Ovary (tissue), 9 donors: ENCODE measurements around the gene UBE2G1. TPM values are rescaled to one million over a fixed set of nuclear protein-coding genes. Genes with fewer than 3 reads are reported as not detected.

ENCODE experiments used
- DNase-seq, 5 donors: peaks; one replicate each; pipeline ENCODE4 v3.0.0-alpha.2; 2019 to 2020
- H3K27ac ChIP-seq, 2 donors: fragments of 200-600 bp; one replicate each; pipeline versions ENCODE4 v1.5.1 to v1.8.0; 2019 to 2022
- H3K27me3 ChIP-seq: fragments of 200-600 bp; one replicate; pipeline ENCODE4 v1.8.0; 2022
- H3K36me3 ChIP-seq: fragments of 200-600 bp; sonication (generic); one replicate; pipeline ENCODE4 v1.5.1; 2019
- H3K4me1 ChIP-seq: one replicate; pipeline ENCODE4 v1.8.1; 2013; ENCODE audit warnings: mild to moderate bottlenecking, moderate library complexity; ENCODE audit not compliant: insufficient read depth
- H3K4me3 ChIP-seq: fragments of 200-600 bp; sonication (generic); one replicate; pipeline ENCODE4 v1.5.1; 2017
- H3K9me3 ChIP-seq, 2 donors: fragments of 200-600 bp in 1 of 2; sonication (generic) in 1 of 2; one replicate each; pipeline versions ENCODE4 v1.5.1 to v1.8.1; 2013 to 2019; ENCODE audit warnings: mild to moderate bottlenecking in 1 of 2, moderate library complexity in 1 of 2
- CTCF ChIP-seq, 3 donors: fragments of 450-650 bp in 2 of 3; fragments of 200-600 bp in 1 of 3; IDR thresholded peaks; one replicate each; pipeline versions ENCODE4 v1.5.1 to v1.8.0; 2016 to 2022; ENCODE audit warnings: antibody characterized with exemption in 3 of 3, mild to moderate bottlenecking in 1 of 3
- EP300 ChIP-seq: sonication (generic); formaldehyde crosslinking; IDR thresholded peaks from one replicate; pipeline ENCODE4 v1.6.1; 2017; ENCODE audit warnings: antibody characterized with exemption
- POLR2A ChIP-seq: fragments of 450-650 bp; IDR thresholded peaks from one replicate; pipeline ENCODE4 v1.6.1; 2017; ENCODE audit warnings: antibody characterized with exemption, mild to moderate bottlenecking, moderate library complexity
- WGBS, 3 donors: extraction: QIAGEN DNeasy Blood & Tissue Kit in 1 of 3; methylation state at CpG; one replicate each; pipeline versions ENCODE4 v1.1.5 to v1.1.7; 2013 to 2017; 5-methylcytosine and 5-hydroxymethylcytosine counted together
- intact Hi-C, 4 donors: fragments of 100-400 bp; cut with DNase I; formaldehyde crosslinking; loops; one replicate each; pipeline versions ENCODE4 v1.11.0 to v1.15.1; 2022 to 2023
- polyA plus RNA-seq, 2 donors: library from polyadenylated mRNA; stranded (reverse); fragments of 200-250 nt in 1 of 2; fragments of 350-450 nt in 1 of 2; fragmentation: Illumina TruSeq in 1 of 2; extraction: RNeasy Lipid Tissue Mini Kit (QIAGEN cat#74804) in 1 of 2; gene quantifications; one replicate each; pipeline ENCODE4 v1.2.3, GENCODE V29; 2013 to 2014
- total RNA-seq, 7 donors: library from RNA; depleted of rRNA in 2 of 7; stranded (reverse); fragments of >200 nt in 2 of 7; fragmentation: NEBNext Ultra II Directional in 3 of 7; extraction: Animal tissue kit (Norgen Biotek cat#: 25700) in 3 of 7; gene quantifications; one replicate each; pipeline versions ENCODE4 v1.1.0 to v1.2.4, GENCODE V29; 2016 to 2023
- donor health status: DM: no; HTN: no; CAD: no; lungs with moderate emphysema.
- donor health status: DM: no; HTN: no; CAD: no.
- donor health status: Bipolar disorder and iron deficiency.
- donor health status: DM: yes; HTN: yes; CAD: no.
- donor health status: DM: no; HTN: no; CAD: no.
- donor health status: DM: yes; HTN: yes; CAD: no.

The UBE2G1 gene
- total and polyA plus RNA-seq, 9 donors, result 12.4 to 50.7 (median 36.5) TPM

- Histone ChIP-seq H3K27ac (no peak overlapping the region), H3K36me3 (no peaks in the 10 kb centered on the region), H3K4me3 (no peak overlapping the region), H3K4me1 (peaks cover 4% of the 10 kb centered on the region), H3K9me3 (no peaks in the 10 kb centered on the region), H3K27me3 (no peaks in the 10 kb centered on the region)
- 88 to 90% (median 89%) methylated on average over 7 of the region's 7 CpGs for WGBS, 3 donors
- TF ChIP-seq CTCF (IDR thresholded peaks at IDR 0.05), result no peak
- TF ChIP-seq EP300, result no peak
- no peak for TF ChIP-seq POLR2A
- intact Hi-C loops, result no loop called here
- no peak for DNase-seq
Observed at GRCh38 chr17:4305224-4305623, 61.3 kb downstream of the UBE2G1 start.

GRCh38 chr17:4304417-4305027 lies 62.0 kb downstream of the UBE2G1 start:
- DNase-seq, result peak in 1 of 5 donors; percentile 43
- Histone ChIP-seq H3K27ac (no peak overlapping the region), H3K4me3 (no peak overlapping the region), H3K4me1 (peaks cover 2% of the 10 kb centered on the region), H3K9me3 (no peaks in the 10 kb centered on the region), H3K27me3 (no peaks in the 10 kb centered on the region), H3K36me3 (no peaks in the 10 kb centered on the region)
- WGBS, 3 donors, result 50 to 52% (median 52%) methylated on average over 6 of the region's 6 CpGs
- peak; percentile 31 to 55 (median 52) for TF ChIP-seq CTCF (IDR thresholded peaks at IDR 0.05)
- no peak for TF ChIP-seq POLR2A
- TF ChIP-seq EP300, result no peak
- intact Hi-C loops, result loop anchor here in 1 of 4 donors (5.0 kb wide), 1 partner anchor 87 kb away; no protein-coding TSS in a partner anchor

GRCh38 chr17:4301066-4301465 lies 65.4 kb downstream of the UBE2G1 start:
- no peak for DNase-seq
- no peaks in the 10 kb centered on the region for H3K9me3 ChIP-seq
- H3K27ac ChIP-seq, result no peak overlapping the region
- 88 to 89% (median 88%) methylated on average over 5 of the region's 5 CpGs for WGBS, 3 donors
- intact Hi-C loops, result loop anchor here in 1 of 4 donors (5.0 kb wide), 1 partner anchor 84 kb away; no protein-coding TSS in a partner anchor
- H3K4me1 ChIP-seq, result no peaks in the 10 kb centered on the region
- H3K27me3 ChIP-seq, result no peaks in the 10 kb centered on the region
- no peak overlapping the region for H3K4me3 ChIP-seq
- TF ChIP-seq EP300, result no peak
- TF ChIP-seq POLR2A, result no peak
- TF ChIP-seq CTCF (IDR thresholded peaks at IDR 0.05), result no peak
- no peaks in the 10 kb centered on the region for H3K36me3 ChIP-seq

- no peak for TF ChIP-seq EP300
- TF ChIP-seq POLR2A, result no peak
- TF ChIP-seq CTCF (IDR thresholded peaks at IDR 0.05), result no peak
- WGBS, 3 donors, result 54 to 78% (median 77%) methylated on average over 3 of the region's 3 CpGs
Observed at GRCh38 chr17:4297351-4297750, 69.1 kb downstream of the UBE2G1 start.

More at GRCh38 chr17:4297351-4297750, 69.1 kb downstream of the UBE2G1 start:
- H3K36me3 ChIP-seq, result no peaks in the 10 kb centered on the region
- no peak overlapping the region for H3K27ac ChIP-seq
- intact Hi-C loops, result no loop called here
- no peak overlapping the region for H3K4me3 ChIP-seq
- H3K27me3 ChIP-seq, result no peaks in the 10 kb centered on the region
- DNase-seq, result no peak
- no peaks in the 10 kb centered on the region for H3K4me1 ChIP-seq
- no peaks in the 10 kb centered on the region for H3K9me3 ChIP-seq
